Measurements from ENCODE around the gene MOCS1. TPM values are rescaled to one million over a fixed set of nuclear protein-coding genes. Genes with fewer than 3 reads are reported as not detected.

MOCS1 gene
- total and polyA plus RNA-seq, 2 donors from 2014 or later = 25.9 to 41.3 TPM

GRCh38 chr6:39911513-39912125 is 22.6 kb downstream of the MOCS1 start:
- Histone ChIP-seq H3K4me3 (ENCODE audit: low read length in 3 of 3) (no peak overlapping the region), H3K4me1 (ENCODE audit: control insufficient read depth in 2 of 3, insufficient read depth in 2 of 3, low read depth in 1 of 3, low read length in 3 of 3) (peaks cover 0 to 5% (median 5%) of the 10 kb centered on the region in 3 donors), H3K9ac (ENCODE audit: low read length in 3 of 3) (no peak overlapping the region), H3K9me3 (ENCODE audit: control insufficient read depth in 2 of 3, insufficient read depth in 1 of 3, low read length in 3 of 3) (no peaks in the 10 kb centered on the region), H3K36me3 (ENCODE audit: control insufficient read depth in 2 of 3, insufficient read depth in 3 of 3, low read length in 3 of 3) (peaks cover 0 to 55% (median 24%) of the 10 kb centered on the region in 3 donors), H3K27me3 (ENCODE audit: control insufficient read depth, insufficient read depth, low read length) (no peaks in the 10 kb centered on the region), H3K27ac (ENCODE audit: low read depth in 2 of 2, low read length in 2 of 2) (no peak overlapping the region)
- no peak for DNase-seq
- TF ChIP-seq CTCF (IDR thresholded peaks at IDR 0.05; ENCODE audit: borderline replicate concordance, extremely low read depth, insufficient read depth) = no peak
- intact Hi-C loops (cut with DNase I) = no loop called here
- FAIRE-seq = no peak

GRCh38 chr6:39910744-39911143 is 23.5 kb downstream of the MOCS1 start:
- no peak overlapping the region for H3K27ac ChIP-seq (ENCODE audit: low read depth in 2 of 2, low read length in 2 of 2)
- H3K4me1 ChIP-seq (ENCODE audit: control insufficient read depth in 2 of 3, insufficient read depth in 2 of 3, low read depth in 1 of 3, low read length in 3 of 3) = peaks cover 0 to 5% (median 5%) of the 10 kb centered on the region in 3 donors
- FAIRE-seq (no peak), DNase-seq (no peak)
- no peaks in the 10 kb centered on the region for H3K9me3 ChIP-seq (ENCODE audit: control insufficient read depth in 2 of 3, insufficient read depth in 1 of 3, low read length in 3 of 3)
- peaks cover 0 to 55% (median 24%) of the 10 kb centered on the region in 3 donors for H3K36me3 ChIP-seq (ENCODE audit: control insufficient read depth in 2 of 3, insufficient read depth in 3 of 3, low read length in 3 of 3)
- no peak overlapping the region for H3K9ac ChIP-seq (ENCODE audit: low read length in 3 of 3)
- no peak overlapping the region for H3K4me3 ChIP-seq (ENCODE audit: low read length in 3 of 3)
- intact Hi-C loops (cut with DNase I) = no loop called here
- TF ChIP-seq CTCF (IDR thresholded peaks at IDR 0.05; ENCODE audit: borderline replicate concordance, extremely low read depth, insufficient read depth) = no peak
- no peaks in the 10 kb centered on the region for H3K27me3 ChIP-seq (ENCODE audit: control insufficient read depth, insufficient read depth, low read length)

DNA sequence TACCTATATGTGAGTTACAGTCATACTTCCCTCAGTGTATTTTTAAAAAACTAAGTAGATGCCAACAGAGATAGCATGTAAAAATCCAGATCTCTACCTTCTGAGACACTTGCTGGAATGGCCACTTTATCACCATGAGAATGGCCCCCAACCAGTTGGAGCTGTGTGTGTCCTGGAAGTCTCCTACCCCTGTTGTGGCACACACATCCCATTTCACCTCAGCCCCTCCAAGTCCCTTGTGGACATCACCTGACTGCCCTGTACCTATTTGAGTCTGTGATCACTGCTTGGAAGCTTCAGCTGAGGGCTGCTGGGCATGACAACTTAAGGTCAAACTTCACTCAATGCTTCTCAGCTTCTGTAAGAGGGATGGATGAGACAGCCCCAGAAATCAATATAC is 24.1 kb downstream of the MOCS1 start:
- Histone ChIP-seq H3K9ac (ENCODE audit: low read length in 3 of 3) (no peak overlapping the region), H3K4me1 (ENCODE audit: control insufficient read depth in 2 of 3, insufficient read depth in 2 of 3, low read depth in 1 of 3, low read length in 3 of 3) (peaks cover 0 to 5% (median 1%) of the 10 kb centered on the region in 3 donors), H3K4me3 (ENCODE audit: low read length in 3 of 3) (no peak overlapping the region), H3K36me3 (ENCODE audit: control insufficient read depth in 2 of 3, insufficient read depth in 3 of 3, low read length in 3 of 3) (peaks cover 0 to 55% (median 24%) of the 10 kb centered on the region in 3 donors), H3K9me3 (ENCODE audit: control insufficient read depth in 2 of 3, insufficient read depth in 1 of 3, low read length in 3 of 3) (no peaks in the 10 kb centered on the region), H3K27ac (ENCODE audit: low read depth in 2 of 2, low read length in 2 of 2) (no peak overlapping the region), H3K27me3 (ENCODE audit: control insufficient read depth, insufficient read depth, low read length) (no peaks in the 10 kb centered on the region)
- no peak for FAIRE-seq
- DNase-seq = no peak
- intact Hi-C loops (cut with DNase I) = no loop called here
- no peak for TF ChIP-seq CTCF (IDR thresholded peaks at IDR 0.05; ENCODE audit: borderline replicate concordance, extremely low read depth, insufficient read depth)
